ENCODE data around the gene SYT12. TPM values are rescaled to one million over a fixed set of nuclear protein-coding genes. Genes with fewer than 3 reads are reported as not detected.

The SYT12 gene
- polyA plus RNA-seq, 12 donors, result 0.04 to 0.27 (median 0.08) TPM; not detected in 3

- no peak for DNase-seq
Observed at GRCh38 chr11:67098799-67099429, 76.0 kb downstream of the SYT12 start.

DNA sequence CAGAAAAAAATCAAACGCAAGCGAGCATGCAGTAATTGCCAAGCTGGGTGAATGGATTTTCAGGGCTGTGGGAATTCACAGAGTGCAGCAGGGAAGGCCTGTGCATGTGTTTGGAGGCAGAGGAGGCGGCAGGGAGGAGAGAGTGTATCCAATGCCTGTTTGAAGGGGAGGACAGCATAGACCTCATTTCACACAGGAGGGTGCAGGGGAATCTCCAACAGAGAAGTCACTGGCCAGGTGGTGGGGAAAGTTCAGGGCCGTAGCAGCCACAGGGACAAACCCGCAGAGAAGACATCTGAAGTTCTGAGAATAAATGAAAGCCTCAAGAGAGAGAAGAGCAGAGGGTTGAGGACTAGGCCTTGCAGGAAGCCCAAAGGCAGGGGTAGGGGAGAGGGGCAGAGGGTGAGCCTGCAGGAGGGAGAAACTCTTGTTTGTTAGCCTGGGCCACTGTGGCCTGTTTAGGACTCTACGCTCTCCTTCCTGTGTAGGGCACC, 76.9 kb downstream of the SYT12 start:
- no peak for DNase-seq

Other genes starting within 250 kb of the SYT12 start
- 10 to 100 TPM in 11 of 12 donors, not detected in 1; 11.2 to 29.3 (median 12.6) TPM for gene RCE1, start 179.7 kb upstream of the SYT12 start, polyA plus RNA-seq (ENCODE audit: insufficient read length in 12 of 12)
- 10 to 100 TPM in 11 of 12 donors, not detected in 1; 13.1 to 30.6 (median 15.4) TPM for gene LRFN4, start 166.1 kb upstream of the SYT12 start, polyA plus RNA-seq (ENCODE audit: insufficient read length in 12 of 12)
- gene PC, start 64.8 kb upstream of the SYT12 start, polyA plus RNA-seq (ENCODE audit: insufficient read length in 12 of 12), result 10 to 100 TPM in 10 of 12 donors, 1 to 10 TPM in 1, not detected in 1; 5.3 to 22.8 (median 15.5) TPM
- not detected for gene C11orf86, start 47.8 kb upstream of the SYT12 start, polyA plus RNA-seq (ENCODE audit: insufficient read length in 12 of 12)
- 10 to 100 TPM in 9 of 12 donors, 1 to 10 TPM in 2, not detected in 1; 7.4 to 20.7 (median 11.6) TPM for gene RHOD, start 33.7 kb downstream of the SYT12 start, polyA plus RNA-seq (ENCODE audit: insufficient read length in 12 of 12)
- 100 to 1,000 TPM in 1 of 12 donors, 10 to 100 TPM in 11; 51.7 to 115 (median 57.1) TPM for gene KDM2A, start 96.1 kb downstream of the SYT12 start, polyA plus RNA-seq (ENCODE audit: insufficient read length in 12 of 12)
- gene GRK2, start 243.3 kb downstream of the SYT12 start, polyA plus RNA-seq (ENCODE audit: insufficient read length in 12 of 12), result 10 to 100 TPM in 11 of 12 donors, not detected in 1; 40.2 to 56.4 (median 48.0) TPM

All from muscle of arm (tissue), 12 donors.